ENCODE data around the gene ZMAT2. TPM values are rescaled to one million over a fixed set of nuclear protein-coding genes. Genes with fewer than 3 reads are reported as not detected.
A peak's percentile ranks its signal among the peaks of the same experiment; 100 is the strongest.

Gene ZMAT2
- total and polyA plus RNA-seq, 11 donors, result 25.0 to 72.9 (median 35.6) TPM

GRCh38 chr5:140733098-140733497 is 32.9 kb downstream of the ZMAT2 start:
- WGBS, 4 donors, result 53 to 68% (median 59%) methylated on average over 4 of the region's 4 CpGs

GRCh38 chr5:140734354-140734753 is 34.1 kb downstream of the ZMAT2 start:
- H3K27me3 ChIP-seq, result peaks cover 0 to 29% (median 6%) of the 10 kb centered on the region in 9 donors
- peak in 10 of 12 donors; percentile 14 to 67 (median 32) for TF ChIP-seq CTCF (IDR thresholded peaks at IDR 0.05)
- TF ChIP-seq POLR2A (IDR thresholded peaks at IDR 0.05), result no peak
- DNase-seq (peak in 1 of 5 donors; percentile 20), ATAC-seq (peak in 2 of 4 donors; percentile 69 to 77)
- no peaks in the 10 kb centered on the region for H3K4me1 ChIP-seq
- no peaks in the 10 kb centered on the region for H3K36me3 ChIP-seq
- intact Hi-C loops (cut with DNase I), result loop anchor here in 5 of 10 donors (5.0 kb wide), 1 partner anchor 362 kb away; no protein-coding TSS in a partner anchor
- H3K9me3 ChIP-seq, result peaks cover 0 to 9% (median 0%) of the 10 kb centered on the region in 12 donors
- H3K4me3 ChIP-seq, result no peak overlapping the region
- no peak overlapping the region for H3K27ac ChIP-seq
- WGBS, 4 donors, result 49 to 58% (median 57%) methylated on average over 7 of the region's 7 CpGs

More at GRCh38 chr5:140733098-140733497, 32.9 kb downstream of the ZMAT2 start:
- no peak for TF ChIP-seq POLR2A (IDR thresholded peaks at IDR 0.05)
- no peaks in the 10 kb centered on the region for H3K4me1 ChIP-seq
- no peak overlapping the region for H3K27ac ChIP-seq
- ATAC-seq (no peak), DNase-seq (no peak)
- intact Hi-C loops (cut with DNase I), result loop anchor here in 5 of 10 donors (5.0 kb wide), 1 partner anchor 361 kb away; no protein-coding TSS in a partner anchor
- no peaks in the 10 kb centered on the region for H3K36me3 ChIP-seq
- H3K4me3 ChIP-seq, result no peak overlapping the region
- peaks cover 0 to 29% (median 6%) of the 10 kb centered on the region in 9 donors for H3K27me3 ChIP-seq
- peaks cover 0 to 6% (median 0%) of the 10 kb centered on the region in 12 donors for H3K9me3 ChIP-seq

GRCh38 chr5:140737486-140737885 is 37.2 kb downstream of the ZMAT2 start:
- Histone ChIP-seq H3K9me3 (peaks cover 0 to 15% (median 0%) of the 10 kb centered on the region in 12 donors), H3K4me3 (no peak overlapping the region), H3K36me3 (no peaks in the 10 kb centered on the region), H3K4me1 (no peaks in the 10 kb centered on the region), H3K27ac (no peak overlapping the region), H3K27me3 (peaks cover 0 to 28% (median 0%) of the 10 kb centered on the region in 9 donors)
- no peak for TF ChIP-seq POLR2A (IDR thresholded peaks at IDR 0.05)
- no peak for TF ChIP-seq CTCF (IDR thresholded peaks at IDR 0.05)
- ATAC-seq, result no peak
- intact Hi-C loops (cut with DNase I), result no loop called here
- DNase-seq, result no peak
- 63 to 76% (median 69%) methylated on average over 1 of the region's 1 CpG for WGBS, 4 donors

GRCh38 chr5:140741967-140742366 is 41.7 kb downstream of the ZMAT2 start:
- WGBS, 4 donors, result 48 to 75% (median 70%) methylated on average over 1 of the region's 1 CpG
- intact Hi-C loops (cut with DNase I), result no loop called here

More at GRCh38 chr5:140741967-140742366, 41.7 kb downstream of the ZMAT2 start:
- H3K4me3 ChIP-seq, result no peak overlapping the region
- no peak overlapping the region for H3K27ac ChIP-seq
- no peaks in the 10 kb centered on the region for H3K4me1 ChIP-seq
- no peak for ATAC-seq
- H3K27me3 ChIP-seq, result peaks cover 0 to 16% (median 0%) of the 10 kb centered on the region in 9 donors
- no peak for DNase-seq
- no peaks in the 10 kb centered on the region for H3K36me3 ChIP-seq
- no peak for TF ChIP-seq CTCF (IDR thresholded peaks at IDR 0.05)
- no peak for TF ChIP-seq POLR2A (IDR thresholded peaks at IDR 0.05)
- H3K9me3 ChIP-seq, result peaks cover 0 to 35% (median 5%) of the 10 kb centered on the region in 12 donors

All from heart left ventricle (tissue), 16 donors.